GM21526 (cell line): ENCODE measurements around the gene ADORA2A.

Experiments
- ATAC-seq: cut with Tn5 transposase; IDR thresholded peaks from one replicate; pipeline ENCODE4 v1.9.1; 2021; ENCODE audit warnings: moderate library complexity; ENCODE audit not compliant: unreplicated experiment, low FRiP score

The ADORA2A gene

GRCh38 chr22:24427500-24428164, at the start of gene ADORA2A:
TSS of gene ADORA2A (plus strand) at chr22:24427599. CDS start at chr22:24433405, 5,806 bp downstream.
- no peak for ATAC-seq

- ATAC-seq = no peak
Measured at GRCh38 chr22:24379536-24379935, 47.9 kb upstream of the ADORA2A start.

DNA sequence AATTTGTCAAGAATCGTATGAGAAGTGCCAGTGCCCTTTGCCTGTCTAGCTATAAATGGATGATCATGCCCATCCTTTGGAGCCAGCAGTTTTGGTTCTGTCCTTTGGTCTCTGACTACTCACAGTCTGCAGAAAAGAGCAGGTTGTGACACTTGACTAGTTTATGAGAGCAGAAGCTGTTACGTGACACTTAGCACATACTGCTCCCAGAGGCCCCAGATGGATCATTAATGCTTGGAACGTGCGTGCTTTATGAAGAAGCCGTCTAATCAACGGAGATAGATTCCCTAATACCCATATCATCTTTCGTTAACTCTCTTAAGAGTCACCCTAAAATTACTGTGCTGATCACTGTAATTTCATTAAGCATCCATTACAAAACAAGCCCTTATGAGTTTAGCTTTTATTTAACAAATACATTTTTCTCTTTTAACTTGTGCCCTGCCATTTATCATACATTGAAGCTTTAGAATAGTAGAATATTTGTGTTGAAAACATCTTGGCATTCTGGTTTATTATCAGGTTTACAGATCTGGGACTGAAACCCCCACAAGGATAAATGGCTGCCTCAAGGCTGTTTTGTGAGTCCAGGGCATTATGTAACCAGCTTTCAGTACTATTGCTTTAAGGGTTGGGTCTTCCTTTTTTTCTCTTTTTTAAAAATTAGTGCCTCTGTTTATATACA, 47.0 kb upstream of the ADORA2A start:
- no peak for ATAC-seq

DNA sequence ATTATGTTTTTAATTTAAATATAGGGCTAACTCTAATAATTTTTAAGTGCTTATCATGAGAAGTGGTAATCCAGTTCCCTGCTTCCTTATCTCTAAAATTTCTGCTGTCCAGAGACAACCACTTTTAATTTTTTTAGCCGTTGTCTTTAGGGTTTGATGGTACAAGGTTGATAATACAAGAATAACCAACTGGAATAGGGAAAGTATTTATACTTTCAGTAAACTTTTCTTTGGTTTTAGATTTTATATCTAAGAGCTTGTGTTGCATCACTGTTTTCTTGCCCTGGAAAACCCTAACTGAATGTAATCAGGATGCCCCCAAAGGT, 46.5 kb upstream of the ADORA2A start:
- ATAC-seq = no peak

GRCh38 chr22:24383061-24383460, 44.3 kb upstream of the ADORA2A start:
- no peak for ATAC-seq

- ATAC-seq = no peak
Measured at GRCh38 chr22:24384131-24384530, 43.3 kb upstream of the ADORA2A start.

DNA sequence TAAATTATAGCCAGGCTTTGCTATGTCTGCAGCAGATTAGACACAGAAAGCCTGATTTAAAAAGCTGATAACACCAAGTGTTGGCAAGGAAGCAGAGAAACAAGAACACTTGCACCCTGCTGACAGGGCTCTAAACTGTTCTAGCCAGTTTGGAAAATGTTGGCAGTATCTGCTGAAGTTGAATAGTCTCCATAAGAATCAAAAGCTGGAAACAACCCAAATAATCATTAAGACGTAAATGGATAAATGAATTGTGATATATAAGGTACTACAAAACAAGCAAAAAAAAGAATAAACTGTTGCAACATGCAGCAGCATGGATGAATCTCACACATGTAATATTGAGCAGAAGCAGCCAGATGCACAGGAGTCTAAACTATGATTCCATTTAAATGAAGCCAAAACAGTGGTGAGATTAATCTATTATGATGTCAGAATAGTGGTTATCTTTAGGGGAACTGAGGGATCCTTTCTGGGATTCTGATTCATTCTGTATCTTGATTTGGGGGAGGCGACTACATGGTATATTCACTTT, 40.4 kb upstream of the ADORA2A start:
- no peak for ATAC-seq

GRCh38 chr22:24389680-24390079, 37.7 kb upstream of the ADORA2A start:
- ATAC-seq = no peak

- ATAC-seq = no peak
Measured at GRCh38 chr22:24390156-24390555, 37.2 kb upstream of the ADORA2A start.

DNA sequence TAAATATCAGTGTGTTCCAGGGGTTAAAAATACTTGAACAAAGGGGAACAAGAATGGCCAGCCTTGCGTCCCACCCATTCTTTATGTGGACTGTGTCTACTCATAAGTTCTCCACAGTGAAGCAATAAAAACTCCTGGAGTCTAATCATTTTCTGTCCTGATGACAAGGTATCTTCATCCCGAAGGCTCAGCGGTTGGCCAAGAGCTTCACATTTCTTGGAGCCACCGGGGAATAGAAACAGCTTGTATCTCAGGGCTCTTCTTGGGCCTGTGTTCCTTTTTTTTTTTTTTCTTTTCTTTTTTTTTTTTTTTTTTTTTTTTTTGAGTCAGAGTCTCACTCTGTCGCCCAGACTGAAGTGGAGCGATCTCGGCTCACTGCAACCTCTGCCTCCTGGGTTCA, 36.8 kb upstream of the ADORA2A start:
- ATAC-seq = no peak

DNA sequence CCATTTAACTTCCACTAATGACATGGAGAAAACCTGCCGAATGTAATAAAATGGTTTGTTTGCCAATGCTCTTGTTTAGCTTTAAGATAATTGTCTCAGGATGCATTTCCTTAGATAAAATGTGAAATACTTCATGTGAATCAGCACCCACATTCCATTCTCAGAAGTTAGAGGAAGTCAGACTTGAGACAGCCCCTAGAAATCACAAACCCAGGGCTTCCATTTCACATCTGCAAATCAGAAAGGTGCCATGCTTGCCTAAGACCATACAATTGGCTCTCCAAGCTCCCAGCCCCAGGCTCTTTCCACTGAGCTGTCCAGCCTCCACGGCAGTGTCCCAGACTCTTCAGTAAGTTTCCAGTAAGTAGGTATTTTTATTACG, 35.6 kb upstream of the ADORA2A start:
- ATAC-seq = no peak

GRCh38 chr22:24392218-24392931, 35.0 kb upstream of the ADORA2A start:
- ATAC-seq = no peak

DNA sequence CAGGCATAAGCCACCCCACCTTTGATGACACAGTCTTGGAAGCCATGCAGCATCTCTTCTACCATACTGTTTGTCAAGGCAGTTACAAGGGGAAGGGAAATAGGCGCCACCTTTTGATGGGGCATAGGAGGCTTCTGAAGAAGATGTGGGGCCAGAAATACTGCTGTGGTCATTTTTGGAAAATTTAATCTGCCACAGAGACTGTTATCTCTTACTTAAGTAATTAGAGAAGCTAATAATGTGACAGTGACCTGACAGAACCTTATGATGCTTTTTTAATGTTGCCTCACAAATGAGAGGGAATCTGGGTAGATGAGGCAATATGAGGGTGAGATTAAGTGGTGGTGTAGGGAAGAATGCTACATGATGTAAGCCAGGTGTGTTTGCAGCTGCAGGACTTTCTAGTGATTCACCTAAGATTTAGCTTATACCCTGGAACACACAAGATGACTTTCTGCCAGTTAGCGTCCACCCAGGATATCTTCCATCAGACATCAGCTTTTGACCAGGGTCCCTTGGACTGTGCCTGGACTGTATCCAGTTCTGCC, 34.3 kb upstream of the ADORA2A start:
- no peak for ATAC-seq

DNA sequence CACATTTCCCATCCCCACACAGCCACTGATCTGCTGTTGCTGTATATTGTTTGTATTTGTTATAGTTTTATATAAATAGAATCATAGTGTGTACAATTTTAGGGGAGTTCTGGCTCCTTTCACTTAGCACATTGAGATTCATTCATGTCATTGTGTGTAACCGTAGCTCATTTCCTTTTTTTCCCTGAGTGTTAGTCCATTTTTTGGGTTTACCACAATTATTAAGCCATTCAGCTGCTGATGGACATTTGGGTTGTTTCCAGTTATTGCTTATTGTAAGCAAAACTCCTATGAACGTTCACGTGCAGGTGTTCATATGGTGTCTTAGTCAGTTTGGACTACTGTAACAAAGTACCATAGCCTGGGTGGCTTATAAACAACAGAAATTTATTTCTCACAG, 33.6 kb upstream of the ADORA2A start:
- ATAC-seq = no peak

DNA sequence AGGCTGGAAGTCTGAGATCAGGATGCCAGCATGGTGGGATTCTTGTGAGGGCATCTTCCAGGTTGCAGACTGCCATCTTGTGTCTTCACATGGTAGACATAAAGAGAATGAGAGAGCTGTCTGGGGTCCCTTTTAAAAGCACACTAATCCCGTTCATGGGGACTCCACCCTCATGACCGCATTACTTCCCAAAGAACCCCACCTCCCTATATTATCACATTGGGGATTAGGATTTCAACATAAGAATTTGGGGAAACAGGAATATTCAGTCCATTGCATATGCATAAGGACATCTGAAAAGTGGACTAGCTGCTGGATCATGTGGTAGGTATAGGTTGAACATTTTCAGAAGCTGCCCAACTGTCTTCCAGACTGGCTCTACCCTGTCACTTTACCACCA, 33.1 kb upstream of the ADORA2A start:
- no peak for ATAC-seq

GRCh38 chr22:24398409-24398808, 29.0 kb upstream of the ADORA2A start:
- ATAC-seq = no peak

DNA sequence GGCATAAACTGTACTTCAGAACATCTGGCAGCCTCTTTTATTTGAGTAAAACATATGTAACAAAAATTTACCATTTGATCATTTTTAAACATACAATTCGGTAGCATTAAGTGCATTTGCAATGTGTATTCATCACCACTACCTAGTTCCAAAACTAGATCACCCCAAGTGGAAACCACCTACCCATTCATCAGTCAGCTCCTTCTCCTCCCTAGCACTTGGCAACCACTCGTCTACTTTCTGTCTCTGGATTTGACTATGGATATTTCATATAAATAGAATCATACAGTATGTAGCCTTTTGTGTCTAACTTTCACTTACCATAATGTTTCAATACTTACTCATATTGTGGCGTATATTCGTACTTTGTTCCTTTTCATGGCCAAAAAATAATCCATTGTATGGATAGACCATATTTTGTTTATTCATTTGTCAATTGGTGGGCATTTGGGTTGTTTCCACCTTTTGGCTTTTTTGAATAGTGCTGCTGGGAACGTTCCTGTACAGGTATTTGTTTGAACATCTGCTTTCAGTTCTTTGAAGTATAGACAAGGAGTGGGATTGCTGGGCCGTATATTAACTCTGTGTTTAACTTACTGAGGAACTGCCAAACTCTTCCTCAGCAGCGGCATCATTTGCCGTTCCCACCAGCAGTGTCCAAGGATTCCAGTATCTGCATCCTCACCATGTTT, 27.2 kb upstream of the ADORA2A start:
- no peak for ATAC-seq

- ATAC-seq = no peak
Measured at GRCh38 chr22:24400726-24401596, 26.4 kb upstream of the ADORA2A start.

- ATAC-seq = no peak
Measured at GRCh38 chr22:24401931-24402367, 25.4 kb upstream of the ADORA2A start.
